Effector CD4-positive, alpha-beta T cell (primary cell): ENCODE data around the gene FOXP1.
A peak's percentile ranks its signal among the peaks of the same experiment; 100 is the strongest.

Experiments used
- DNase-seq: peaks from one replicate; pipeline ENCODE4 v3.0.0-alpha.2; 2020

FOXP1 gene

GRCh38 chr3:71195492-71195891, 388.0 kb downstream of the FOXP1 start:
- DNase-seq = no peak

- DNase-seq = no peak
Measured at GRCh38 chr3:71194785-71195184, 388.7 kb downstream of the FOXP1 start.

- no peak for DNase-seq
Measured at GRCh38 chr3:71191031-71191482, 392.5 kb downstream of the FOXP1 start.

DNA sequence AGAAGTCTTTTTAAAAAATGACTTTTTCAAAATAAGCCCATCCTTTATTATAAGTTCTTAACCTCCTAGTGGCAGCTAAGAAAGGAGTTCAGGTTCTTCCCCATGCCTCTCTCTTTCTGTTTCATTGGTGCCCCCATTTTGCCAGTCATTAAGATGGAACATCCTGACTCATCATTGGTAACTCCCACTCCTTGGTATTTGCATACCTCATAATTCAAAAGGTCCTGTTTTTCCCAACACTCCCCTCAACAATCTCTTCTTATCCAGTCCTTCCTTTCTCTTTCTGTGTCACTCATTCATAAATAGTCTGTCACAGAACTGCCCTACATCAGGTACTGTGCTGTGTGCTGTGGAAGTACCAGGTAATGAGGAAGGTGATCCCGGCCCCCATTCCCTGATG, 394.0 kb downstream of the FOXP1 start:
- no peak for DNase-seq

- no peak for DNase-seq
Measured at GRCh38 chr3:71187715-71188114, 395.8 kb downstream of the FOXP1 start.

- DNase-seq = no peak
Measured at GRCh38 chr3:71186801-71187200, 396.7 kb downstream of the FOXP1 start.

DNA sequence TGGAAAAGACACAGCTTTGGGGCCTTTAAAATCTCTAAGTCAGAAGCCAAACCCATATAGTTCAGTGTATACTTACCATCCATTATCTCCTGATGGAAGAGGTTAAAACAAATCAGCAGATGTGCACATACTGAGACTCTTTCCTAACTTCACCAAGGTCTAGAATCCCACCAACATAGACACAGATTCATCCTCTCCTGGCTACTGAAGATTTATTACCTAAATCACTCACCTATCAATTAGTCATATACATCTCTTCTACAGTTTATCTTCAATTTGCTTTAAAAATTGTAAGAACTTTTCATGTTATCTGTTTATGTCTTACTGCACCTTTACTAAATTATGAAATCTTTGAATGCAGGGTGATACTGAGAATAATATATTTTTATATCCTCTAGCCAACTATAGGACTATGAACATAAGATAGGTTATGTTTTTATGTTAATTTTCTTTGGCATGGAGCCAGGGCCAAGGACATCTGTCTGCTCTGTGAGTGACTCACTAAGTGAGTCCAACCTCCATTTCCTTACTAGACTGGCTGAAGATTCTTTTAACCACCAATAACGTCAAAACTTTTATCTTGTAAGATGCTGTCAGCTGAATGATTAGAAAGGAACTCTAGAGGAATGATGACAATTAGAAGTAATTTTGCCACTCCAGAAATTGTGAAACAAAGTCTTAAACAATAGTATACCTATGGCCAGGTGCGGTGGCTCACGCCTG, 397.6 kb downstream of the FOXP1 start:
- DNase-seq = peak; percentile 31

- no peak for DNase-seq
Measured at GRCh38 chr3:71184252-71184651, 399.3 kb downstream of the FOXP1 start.

DNA sequence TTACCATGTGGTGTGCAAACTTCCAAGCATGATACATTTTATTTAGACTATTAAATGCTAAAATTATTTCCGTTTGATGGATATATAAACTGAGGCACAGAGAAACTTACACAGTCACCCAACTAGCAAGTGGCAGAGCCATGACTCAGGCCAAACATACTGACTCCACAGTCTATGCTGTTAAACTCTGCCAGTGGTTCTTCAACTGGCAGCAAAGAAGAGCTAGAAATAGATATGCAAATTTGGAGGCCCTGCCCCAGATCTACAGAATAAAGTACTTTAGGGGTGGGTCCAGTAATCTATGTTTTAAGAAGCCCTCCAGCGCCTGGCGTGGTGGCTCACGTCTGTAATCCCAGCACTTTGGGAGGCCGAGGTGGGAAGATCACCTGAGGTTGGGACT, 400.0 kb downstream of the FOXP1 start:
- DNase-seq = no peak

DNA sequence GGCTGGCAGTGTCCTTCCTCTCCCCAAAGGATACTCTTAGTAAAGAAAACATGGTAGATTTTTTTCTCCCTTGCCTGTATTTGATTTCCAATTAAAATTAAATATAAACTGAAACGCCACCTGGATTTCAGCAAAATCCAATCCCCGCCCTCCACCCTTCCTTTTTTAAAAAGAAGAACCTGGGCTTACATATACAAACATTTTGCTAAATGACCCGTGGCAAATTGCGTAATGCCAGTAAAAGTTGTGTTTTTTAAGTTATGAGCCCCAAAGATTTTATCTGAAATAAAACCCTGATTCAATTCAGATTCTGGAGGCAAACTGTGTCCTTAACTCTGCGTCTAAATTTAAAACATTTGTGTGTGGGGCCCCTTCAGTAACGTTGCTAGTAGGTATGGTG, 403.0 kb downstream of the FOXP1 start:
- no peak for DNase-seq

- DNase-seq = no peak
Measured at GRCh38 chr3:71177375-71177774, 406.2 kb downstream of the FOXP1 start.

DNA sequence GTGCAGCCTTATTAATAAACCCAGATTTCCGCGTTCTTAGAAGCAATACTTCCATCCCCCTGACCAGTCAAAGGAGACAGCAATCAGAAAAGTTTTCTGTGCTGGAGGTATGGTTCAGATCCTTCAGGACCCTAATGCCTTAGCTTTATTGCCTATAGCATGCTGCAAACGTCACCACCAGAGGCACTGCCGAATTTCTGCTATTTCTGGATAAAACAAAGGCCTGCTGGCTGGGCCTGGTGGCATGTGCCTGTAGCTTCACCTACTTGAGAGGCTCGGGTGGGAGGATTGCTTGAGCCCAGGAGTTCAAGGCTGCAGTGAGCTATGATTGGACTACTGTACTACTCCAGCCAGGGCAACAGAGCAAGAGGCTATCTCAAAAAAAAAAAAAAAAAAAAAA, 407.2 kb downstream of the FOXP1 start:
- no peak for DNase-seq

DNA sequence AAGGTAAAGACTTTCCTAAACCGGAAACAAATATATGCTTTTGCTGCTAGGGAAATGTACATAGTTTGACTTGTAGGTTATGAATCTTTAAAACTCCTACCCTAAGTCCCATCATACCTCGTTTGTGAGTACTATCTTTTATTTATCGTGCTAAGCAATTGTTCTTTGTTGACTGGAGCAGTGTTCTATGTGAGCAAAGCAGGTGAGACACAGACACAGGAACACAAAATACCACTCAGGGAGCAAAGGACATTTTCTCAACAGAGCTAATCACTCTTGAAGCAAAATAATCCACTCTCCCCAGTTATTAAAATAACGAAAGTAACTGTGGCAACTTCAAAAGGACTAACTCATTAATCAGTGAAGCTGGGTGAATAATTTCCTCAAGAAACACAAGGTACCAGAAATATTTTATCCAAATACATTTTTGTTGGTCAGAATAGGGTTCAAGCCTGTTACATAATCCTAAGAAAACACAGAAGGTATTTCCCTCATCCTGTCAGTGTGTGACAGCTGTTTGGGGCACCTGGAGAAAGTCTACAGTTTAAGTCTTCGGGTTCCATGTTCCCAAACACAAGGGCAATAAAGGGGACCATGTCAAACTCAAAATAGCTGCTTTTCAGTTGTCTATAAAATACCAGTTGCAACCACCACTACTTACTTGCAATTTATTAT, 407.7 kb downstream of the FOXP1 start:
- DNase-seq = no peak

DNA sequence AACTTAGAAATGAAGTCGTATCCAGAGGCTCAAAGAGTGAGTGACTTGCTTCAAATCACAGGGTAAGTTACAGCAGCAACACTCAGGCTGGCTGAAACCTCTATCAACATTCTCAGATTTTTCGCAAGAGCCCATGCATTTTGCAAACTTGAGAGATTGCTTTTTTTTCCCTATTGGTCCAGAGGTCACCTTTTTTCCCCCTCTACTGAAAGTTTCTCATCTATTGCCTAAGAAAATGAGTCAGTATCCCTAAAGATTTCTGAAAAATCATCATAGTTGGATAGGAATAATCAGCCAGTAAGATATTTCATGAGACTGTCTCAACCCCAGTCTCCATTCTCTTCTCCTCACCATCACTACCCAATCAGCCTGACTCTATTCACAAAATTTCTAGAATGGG, 410.6 kb downstream of the FOXP1 start:
- no peak for DNase-seq

GRCh38 chr3:71172189-71172588, 411.3 kb downstream of the FOXP1 start:
- DNase-seq = no peak

DNA sequence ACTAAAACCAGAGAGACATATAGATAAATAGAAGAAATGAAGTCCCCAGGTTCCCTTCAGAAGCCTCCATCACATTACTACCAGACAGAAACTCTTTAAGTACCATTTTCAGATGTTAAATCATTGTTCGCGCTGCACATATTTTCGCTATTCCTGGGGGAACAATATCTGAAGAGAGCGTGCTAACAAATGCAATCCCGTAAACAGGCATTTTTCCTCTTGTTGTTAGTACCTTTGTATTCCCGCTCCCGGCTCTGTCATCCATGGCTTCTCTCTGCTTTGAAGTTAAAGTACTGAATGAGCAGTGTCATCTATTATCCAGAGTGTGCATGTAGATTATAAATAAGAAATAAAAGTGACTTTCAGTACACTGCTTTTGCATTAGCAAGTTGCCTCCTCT, 412.3 kb downstream of the FOXP1 start:
- DNase-seq = no peak

- no peak for DNase-seq
Measured at GRCh38 chr3:71168880-71169411, 414.6 kb downstream of the FOXP1 start.

DNA sequence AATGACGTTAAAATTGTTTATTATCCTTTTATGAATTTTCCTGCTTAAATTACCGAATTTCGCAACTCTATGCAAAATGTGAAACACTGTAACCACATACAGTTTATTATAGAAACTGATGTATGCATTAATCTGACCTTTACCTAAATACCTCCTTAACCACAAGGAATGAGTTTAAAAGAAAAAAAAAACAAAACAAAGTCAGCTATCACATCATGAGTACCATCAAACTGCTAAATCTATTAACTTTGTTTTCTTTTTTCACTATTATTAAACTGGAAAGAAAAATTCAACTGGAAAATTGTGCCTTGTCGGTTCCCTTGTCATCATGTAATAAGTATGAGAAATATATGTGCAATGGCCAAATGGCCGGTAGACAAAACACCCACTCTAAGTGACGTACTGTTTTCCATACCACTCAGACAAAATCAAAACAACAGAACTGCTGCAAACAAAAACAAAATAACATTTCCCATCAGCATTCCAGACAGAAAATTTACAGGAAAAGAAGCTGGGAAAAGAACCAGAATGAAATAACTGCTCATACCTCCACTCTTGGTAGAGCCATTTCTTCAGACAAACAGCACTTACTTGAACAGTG, 415.3 kb downstream of the FOXP1 start:
- no peak for DNase-seq

DNA sequence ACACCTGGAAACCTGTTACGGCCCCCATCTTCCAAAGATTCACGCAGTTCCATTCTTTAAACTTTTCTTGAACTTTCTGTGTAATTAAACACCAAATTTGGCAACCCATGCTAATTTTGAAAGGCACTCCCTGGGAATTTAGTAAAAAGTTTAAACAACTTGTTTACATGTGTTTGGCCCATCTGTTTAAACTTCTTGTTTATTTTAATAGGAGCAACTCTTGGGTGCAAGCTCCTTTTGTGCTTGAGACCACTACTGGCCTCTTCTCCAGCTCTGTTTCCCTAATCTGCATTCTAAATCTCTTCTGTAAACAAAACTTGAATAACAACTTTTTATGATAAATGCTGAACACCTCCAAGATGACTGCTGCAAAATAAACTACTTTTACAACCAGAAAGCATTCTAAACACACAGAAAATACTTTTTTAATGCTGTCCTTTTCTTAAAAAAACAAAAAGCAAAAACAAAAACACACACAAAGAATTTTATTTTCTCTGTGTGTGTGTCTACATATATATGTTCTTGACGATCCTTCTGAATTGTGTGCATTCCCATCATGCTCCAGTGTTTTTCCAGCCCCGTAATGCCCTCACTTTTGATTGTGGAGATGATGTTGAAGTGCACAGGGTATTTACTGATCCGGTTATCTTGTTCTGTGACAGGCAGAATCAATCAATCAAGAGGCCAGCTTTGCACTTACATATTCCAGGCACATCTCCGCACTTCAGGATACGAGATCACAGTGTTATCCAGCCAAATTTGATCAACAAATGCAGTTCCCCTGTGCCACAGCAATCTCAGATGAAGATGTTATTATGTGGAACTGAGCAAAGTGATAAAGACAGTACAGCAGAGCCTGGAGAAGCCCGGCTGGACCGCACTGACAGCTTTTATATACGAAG, 416.9 kb downstream of the FOXP1 start:
- DNase-seq = no peak

DNA sequence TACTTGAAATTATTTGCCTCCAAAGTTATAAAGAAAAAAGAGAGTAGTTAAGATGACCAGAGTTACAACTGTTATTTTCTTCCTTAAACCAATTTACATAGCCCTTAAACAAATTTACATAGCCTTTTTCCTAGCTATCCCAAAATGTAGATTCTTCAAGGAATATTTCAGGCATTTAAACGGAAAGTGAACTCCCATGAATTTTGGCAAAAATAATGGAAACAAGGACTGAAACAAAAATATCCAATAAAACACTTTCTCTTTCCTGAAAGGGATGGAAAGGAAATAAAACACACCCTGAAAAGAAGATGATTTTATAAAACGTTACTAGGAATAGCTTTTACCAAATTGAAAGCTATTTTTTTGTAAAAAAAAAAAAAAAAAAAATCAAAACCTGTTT, 418.6 kb downstream of the FOXP1 start:
- DNase-seq = no peak

- DNase-seq = no peak
Measured at GRCh38 chr3:71163198-71163918, 420.2 kb downstream of the FOXP1 start.

GRCh38 chr3:71162221-71162620, 421.3 kb downstream of the FOXP1 start:
- no peak for DNase-seq
